Immature natural killer cell (primary cell): ENCODE results near the gene THSD4. TPM values are rescaled to one million over a fixed set of nuclear protein-coding genes. Genes with fewer than 3 reads are reported as not detected.

ENCODE experiments used
- DNase-seq, 3 donors: peaks; one replicate each; pipeline ENCODE4 v3.0.0; 2022; ENCODE audit warnings: mixed read lengths in 1 of 3
- H3K27ac Mint-ChIP-seq, 6 donors: one replicate each; pipeline ENCODE4 v1.8.0; 2020; ENCODE audit warnings: mixed read lengths in 6 of 6, mild to moderate bottlenecking in 5 of 6, inconsistent platforms in 4 of 6, moderate library complexity in 3 of 6
- H3K27me3 Mint-ChIP-seq, 3 donors: one replicate each; pipeline ENCODE4 v1.8.0; 2020 to 2021; ENCODE audit warnings: low read depth in 3 of 3, mild to moderate bottlenecking in 3 of 3, mixed read lengths in 3 of 3, moderate library complexity in 3 of 3, inconsistent platforms in 1 of 3
- H3K36me3 Mint-ChIP-seq, 3 donors: one replicate each; pipeline ENCODE4 v1.8.0; 2020; ENCODE audit warnings: mixed read lengths in 3 of 3, inconsistent platforms in 2 of 3, mild to moderate bottlenecking in 2 of 3
- H3K4me1 Mint-ChIP-seq, 2 donors: one replicate each; pipeline ENCODE4 v1.8.0; 2020; ENCODE audit warnings: inconsistent platforms in 2 of 2, mild to moderate bottlenecking in 2 of 2, mixed read lengths in 2 of 2, moderate library complexity in 1 of 2
- H3K4me3 Mint-ChIP-seq, 5 donors: one replicate each; pipeline ENCODE4 v1.8.0; 2020; ENCODE audit warnings: mild to moderate bottlenecking in 5 of 5, mixed read lengths in 5 of 5, inconsistent platforms in 3 of 5, moderate library complexity in 3 of 5
- H3K9me3 Mint-ChIP-seq, 6 donors: one replicate each; pipeline ENCODE4 v1.8.0; 2020; ENCODE audit warnings: mild to moderate bottlenecking in 6 of 6, mixed read lengths in 6 of 6, inconsistent platforms in 4 of 6, moderate library complexity in 3 of 6
- polyA plus RNA-seq, 3 donors: library from polyadenylated mRNA; unstranded; fragments of 300-500 nt; fragmentation: Illumina TruSeq; gene quantifications; one replicate each; pipeline ENCODE4 v1.2.3, GENCODE V29; 2021

The THSD4 gene
- polyA plus RNA-seq, 3 donors from 2014 or later = not detected

DNA sequence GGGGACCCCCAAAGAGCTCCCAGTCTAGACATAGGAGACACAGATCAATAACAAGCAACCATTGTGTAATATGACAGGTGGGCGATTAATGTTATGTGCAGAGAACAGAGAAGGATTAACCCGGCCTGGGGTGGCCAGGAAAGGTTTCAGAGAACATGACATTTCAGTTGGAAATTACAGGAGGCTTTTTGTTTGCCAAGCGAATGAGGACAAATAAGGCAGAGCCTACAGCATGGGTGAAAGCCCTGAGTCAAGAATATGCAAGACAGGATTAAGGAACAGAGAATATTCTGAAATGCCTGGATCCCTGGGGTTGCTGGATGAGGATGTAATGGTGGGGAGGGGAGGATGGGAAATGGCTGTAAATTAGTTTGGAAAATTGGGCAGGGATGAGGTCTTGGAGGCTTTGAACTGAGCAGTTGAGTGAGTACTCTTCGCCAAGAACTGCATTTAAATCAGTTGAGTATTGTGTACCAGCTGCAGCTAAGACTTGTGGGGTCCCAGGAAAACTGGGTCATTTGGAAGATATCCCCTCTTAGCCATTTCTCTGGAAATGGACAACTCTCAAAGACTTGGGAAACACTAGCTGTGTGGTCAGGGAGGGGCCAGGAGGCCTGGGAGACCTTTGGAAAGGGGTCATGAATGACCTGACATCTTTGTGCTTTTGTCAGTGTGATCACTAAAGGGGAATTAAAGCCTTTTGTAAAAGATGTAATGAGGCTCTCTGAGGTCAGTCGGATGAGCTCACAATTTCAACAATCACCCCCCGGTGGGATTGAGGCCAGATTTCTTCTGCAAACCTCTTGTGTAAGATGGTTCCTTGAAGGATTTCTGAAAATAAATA is 496.5 kb downstream of the THSD4 start:
- Mint-ChIP-seq H3K4me1 (no peaks in the 10 kb centered on the region), H3K36me3 (no peaks in the 10 kb centered on the region), H3K27me3 (peaks cover 0 to 16% (median 8%) of the 10 kb centered on the region in 3 donors), H3K27ac (no peak overlapping the region), H3K9me3 (no peaks in the 10 kb centered on the region), H3K4me3 (no peak overlapping the region)
- no peak for DNase-seq

DNA sequence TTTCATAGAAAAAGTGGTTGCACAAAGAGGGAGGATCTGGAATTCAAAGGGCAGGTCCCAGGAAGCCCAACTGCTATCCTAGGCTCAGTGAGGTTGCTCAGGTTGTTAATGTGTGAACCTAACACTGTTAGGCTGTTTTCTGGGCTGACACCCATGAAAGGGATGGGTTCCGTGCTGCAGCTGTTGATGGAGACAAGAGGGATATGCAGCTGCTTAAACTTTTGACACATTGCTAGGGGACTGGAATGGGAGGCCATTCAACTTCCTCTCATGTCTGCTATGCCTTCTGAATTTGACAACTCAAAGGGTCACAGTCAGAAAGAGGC is 497.1 kb downstream of the THSD4 start:
- Mint-ChIP-seq H3K9me3 (no peaks in the 10 kb centered on the region), H3K27ac (no peak overlapping the region), H3K36me3 (no peaks in the 10 kb centered on the region), H3K27me3 (peaks cover 0 to 16% (median 7%) of the 10 kb centered on the region in 3 donors), H3K4me1 (no peaks in the 10 kb centered on the region), H3K4me3 (no peak overlapping the region)
- no peak for DNase-seq

DNA sequence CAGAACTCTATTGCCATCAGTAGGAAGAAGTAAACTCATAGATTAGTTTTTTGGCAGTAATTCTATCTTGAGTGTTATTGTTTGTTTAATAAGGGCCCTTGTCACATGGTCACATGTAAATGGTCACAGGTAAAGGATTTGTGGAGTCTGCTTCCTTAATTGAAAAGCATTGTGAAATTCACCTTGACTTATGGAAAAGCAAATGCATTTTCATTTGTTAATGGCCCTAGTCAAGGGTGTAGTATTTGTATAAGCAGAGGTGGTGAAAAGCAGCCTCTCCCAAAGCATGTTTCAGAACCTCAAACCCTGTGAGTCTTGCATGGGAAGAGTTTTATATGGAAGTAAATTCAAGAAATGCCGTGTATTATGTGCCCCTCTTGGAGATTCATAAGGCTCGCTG is 497.6 kb downstream of the THSD4 start:
- H3K36me3 Mint-ChIP-seq = no peaks in the 10 kb centered on the region
- H3K27me3 Mint-ChIP-seq = peaks cover 0 to 11% (median 5%) of the 10 kb centered on the region in 3 donors
- no peaks in the 10 kb centered on the region for H3K9me3 Mint-ChIP-seq
- no peak overlapping the region for H3K27ac Mint-ChIP-seq
- no peak overlapping the region for H3K4me3 Mint-ChIP-seq
- no peak for DNase-seq
- no peaks in the 10 kb centered on the region for H3K4me1 Mint-ChIP-seq

DNA sequence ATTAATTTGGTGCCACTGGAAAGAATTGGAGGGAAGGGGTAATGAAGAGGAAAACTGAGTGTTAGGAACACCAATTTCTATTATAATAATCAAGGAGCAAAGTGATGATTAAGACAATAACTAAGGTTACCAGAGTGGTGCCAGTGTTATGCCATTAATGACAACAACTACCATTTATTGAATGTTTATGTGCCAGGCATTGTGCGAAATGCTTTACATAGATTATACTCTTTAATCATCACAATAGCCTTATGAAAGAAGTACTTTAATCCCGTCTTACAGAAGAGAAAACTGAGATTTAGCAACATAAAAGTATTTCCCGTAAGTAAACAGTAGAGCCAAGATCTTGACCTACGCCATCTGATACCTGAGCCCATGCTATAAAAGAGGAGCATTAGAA is 507.8 kb downstream of the THSD4 start:
- Mint-ChIP-seq H3K9me3 (peaks cover 0 to 5% (median 0%) of the 10 kb centered on the region in 6 donors), H3K4me3 (no peak overlapping the region), H3K36me3 (no peaks in the 10 kb centered on the region), H3K27me3 (peaks cover 3 to 10% (median 10%) of the 10 kb centered on the region in 3 donors), H3K27ac (no peak overlapping the region), H3K4me1 (no peaks in the 10 kb centered on the region)
- DNase-seq = no peak

DNA sequence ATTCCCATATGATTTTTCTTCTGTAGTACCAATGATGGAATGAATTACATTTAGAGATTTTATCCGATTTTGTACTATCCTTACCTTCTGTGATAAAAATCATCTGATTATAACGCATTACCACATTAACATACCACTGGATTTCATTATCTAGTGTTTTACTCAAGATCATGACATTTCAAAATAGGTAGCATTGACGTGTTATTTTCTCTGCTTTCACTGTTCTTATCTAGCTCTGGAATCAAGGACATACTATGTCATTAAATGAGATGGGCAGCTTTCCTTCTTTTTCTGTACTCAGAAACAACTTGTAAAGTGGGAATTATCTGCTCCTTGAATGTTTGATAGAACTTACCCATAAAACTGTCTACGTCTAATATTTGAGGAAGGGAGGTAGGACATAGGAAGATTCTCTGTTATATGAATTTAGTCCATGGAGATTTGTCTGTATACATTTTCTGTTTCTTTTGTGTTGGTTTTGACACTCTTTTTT is 511.4 kb downstream of the THSD4 start:
- Mint-ChIP-seq H3K4me1 (no peaks in the 10 kb centered on the region), H3K36me3 (no peaks in the 10 kb centered on the region), H3K27me3 (peaks cover 3 to 11% (median 10%) of the 10 kb centered on the region in 3 donors), H3K27ac (no peak overlapping the region), H3K9me3 (peaks cover 0 to 6% (median 0%) of the 10 kb centered on the region in 6 donors), H3K4me3 (no peak overlapping the region)
- DNase-seq = no peak

DNA sequence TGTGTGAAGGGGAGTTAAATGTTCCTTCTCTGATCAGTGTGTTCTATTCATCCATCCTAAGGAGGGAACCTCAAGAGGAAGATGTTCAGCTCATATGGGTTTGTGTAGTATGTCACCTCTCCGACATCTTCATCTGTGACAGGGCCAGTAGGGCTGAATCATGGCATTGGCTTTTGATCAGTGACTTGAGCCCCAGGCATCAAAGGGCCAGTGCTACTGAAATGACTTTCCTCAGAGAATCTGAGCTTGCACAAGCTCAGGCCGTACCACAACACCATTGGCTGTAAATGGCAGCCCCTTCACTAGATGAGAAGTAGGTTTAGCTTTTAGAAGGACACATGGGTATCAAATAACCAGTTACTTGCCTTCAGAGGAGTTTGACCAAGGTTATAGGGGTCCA is 511.9 kb downstream of the THSD4 start:
- Mint-ChIP-seq H3K4me1 (no peaks in the 10 kb centered on the region), H3K27ac (no peak overlapping the region), H3K36me3 (no peaks in the 10 kb centered on the region), H3K4me3 (no peak overlapping the region), H3K9me3 (peaks cover 0 to 6% (median 0%) of the 10 kb centered on the region in 6 donors), H3K27me3 (peaks cover 3 to 11% (median 11%) of the 10 kb centered on the region in 3 donors)
- no peak for DNase-seq

DNA sequence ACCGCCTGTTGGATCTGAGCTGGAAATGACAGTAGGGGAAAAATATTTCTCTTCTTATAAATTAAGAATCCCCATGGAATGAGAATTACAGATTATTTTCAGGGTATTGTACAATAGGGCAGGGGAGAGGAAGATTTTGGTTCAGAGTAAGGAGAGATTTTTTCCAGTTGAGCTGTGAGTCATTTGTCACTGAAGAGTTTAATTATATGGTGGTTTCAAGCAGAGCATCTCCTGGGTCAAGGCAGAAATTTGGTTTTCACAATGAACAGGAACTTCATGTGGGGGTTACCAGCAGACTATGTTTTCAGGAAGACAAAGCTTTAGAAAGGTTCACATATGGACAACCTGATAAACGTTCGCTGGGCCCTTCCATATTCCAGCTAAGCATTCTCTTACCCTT is 512.3 kb downstream of the THSD4 start:
- Mint-ChIP-seq H3K4me3 (no peak overlapping the region), H3K4me1 (no peaks in the 10 kb centered on the region), H3K27me3 (peaks cover 3 to 11% (median 11%) of the 10 kb centered on the region in 3 donors), H3K36me3 (no peaks in the 10 kb centered on the region), H3K9me3 (peaks cover 0 to 4% (median 0%) of the 10 kb centered on the region in 6 donors), H3K27ac (no peak overlapping the region)
- no peak for DNase-seq

DNA sequence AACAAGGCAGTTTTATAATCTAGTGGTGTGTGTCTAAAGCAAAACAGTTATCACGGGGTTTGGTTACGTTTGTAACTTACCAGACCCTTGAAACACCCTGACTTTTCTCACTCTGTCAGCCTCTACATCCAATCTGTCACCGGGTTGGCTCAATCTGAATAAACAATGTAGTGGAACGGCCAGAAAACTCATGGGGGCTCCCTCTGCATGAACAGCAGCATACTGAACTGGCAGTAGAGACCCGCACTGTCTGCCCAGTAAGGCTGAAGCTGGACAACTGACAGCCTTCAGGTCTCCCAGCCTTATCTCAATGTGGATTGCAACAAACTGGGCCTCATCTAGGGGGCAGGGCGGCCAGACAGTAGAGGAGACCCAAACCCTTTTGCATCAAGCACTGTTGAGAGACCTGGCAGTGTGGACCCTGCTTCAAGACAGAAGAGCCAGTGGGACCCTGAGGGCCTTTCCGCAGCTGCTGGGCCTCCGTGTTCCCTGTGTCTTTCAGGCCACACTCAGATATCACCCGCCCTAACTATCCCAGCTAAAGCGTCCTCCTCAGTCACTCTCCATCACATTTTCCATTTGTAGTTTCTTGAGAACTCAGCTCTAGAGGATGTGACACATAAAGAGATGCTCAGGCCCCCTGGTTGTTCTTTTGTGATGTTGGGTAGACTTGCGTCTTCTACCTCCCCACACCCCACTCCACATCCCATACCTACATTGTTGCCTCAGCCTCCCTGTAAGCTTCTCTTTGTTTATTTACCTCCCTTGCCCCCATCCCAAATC is 513.9 kb downstream of the THSD4 start:
- Mint-ChIP-seq H3K4me1 (no peaks in the 10 kb centered on the region), H3K27me3 (peaks cover 0 to 7% (median 5%) of the 10 kb centered on the region in 3 donors), H3K27ac (no peak overlapping the region), H3K9me3 (peaks cover 0 to 1% (median 0%) of the 10 kb centered on the region in 6 donors), H3K4me3 (no peak overlapping the region), H3K36me3 (no peaks in the 10 kb centered on the region)
- DNase-seq = no peak

DNA sequence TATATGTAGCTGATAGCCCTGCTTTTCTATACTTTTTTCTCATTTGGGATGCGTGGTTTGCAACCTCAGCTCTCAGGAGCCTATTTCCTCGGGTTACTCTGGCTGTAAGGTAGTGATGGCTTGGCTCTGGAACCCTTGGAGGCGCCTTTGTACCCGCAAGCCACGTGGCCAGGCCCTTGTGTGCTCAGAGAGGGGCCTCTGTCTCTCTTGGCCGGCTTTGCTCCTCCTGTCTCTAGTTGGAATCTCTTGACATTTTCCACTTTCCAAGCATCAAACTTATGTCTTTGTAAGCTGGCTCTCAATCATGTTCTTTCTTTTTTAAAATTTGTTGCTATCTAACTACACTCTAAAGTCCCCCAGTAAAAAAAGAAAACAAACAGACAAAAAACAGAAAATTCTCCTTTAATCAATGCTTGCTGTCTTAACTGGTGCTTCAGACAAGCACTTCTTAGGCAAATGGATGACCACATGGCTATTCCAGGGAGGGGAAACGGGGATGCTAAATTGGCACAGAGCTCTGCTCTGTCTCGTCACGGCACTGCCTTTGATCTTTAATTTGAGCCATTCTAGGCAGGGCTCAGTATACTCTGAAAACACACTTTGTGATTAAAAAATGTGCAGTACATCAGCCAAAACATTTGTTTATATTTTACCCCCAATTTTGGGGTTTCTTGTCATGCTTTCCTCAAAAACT is 514.7 kb downstream of the THSD4 start:
- Mint-ChIP-seq H3K4me1 (no peaks in the 10 kb centered on the region), H3K9me3 (peaks cover 0 to 1% (median 0%) of the 10 kb centered on the region in 6 donors), H3K4me3 (no peak overlapping the region), H3K36me3 (no peaks in the 10 kb centered on the region), H3K27me3 (peaks cover 0 to 7% (median 2%) of the 10 kb centered on the region in 3 donors), H3K27ac (no peak overlapping the region)
- no peak for DNase-seq

DNA sequence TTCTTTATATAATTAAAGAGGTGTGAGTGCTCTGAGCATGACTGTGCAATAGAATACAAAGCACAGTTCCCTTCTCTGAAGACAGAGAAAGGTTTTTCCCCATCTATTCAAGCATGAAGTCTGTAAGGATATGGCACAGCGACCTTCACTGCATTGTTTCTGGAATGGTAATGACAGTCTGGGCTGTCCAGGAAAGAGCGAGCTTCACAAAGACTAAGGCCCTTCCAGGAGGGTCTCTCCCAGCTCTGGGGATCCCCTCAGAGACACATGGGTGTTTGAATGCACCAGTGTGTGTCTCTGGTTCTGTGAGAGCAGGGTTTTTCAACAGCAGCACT is 515.2 kb downstream of the THSD4 start:
- H3K27me3 Mint-ChIP-seq = peaks cover 0 to 11% (median 2%) of the 10 kb centered on the region in 3 donors
- no peaks in the 10 kb centered on the region for H3K4me1 Mint-ChIP-seq
- H3K27ac Mint-ChIP-seq = no peak overlapping the region

DNA sequence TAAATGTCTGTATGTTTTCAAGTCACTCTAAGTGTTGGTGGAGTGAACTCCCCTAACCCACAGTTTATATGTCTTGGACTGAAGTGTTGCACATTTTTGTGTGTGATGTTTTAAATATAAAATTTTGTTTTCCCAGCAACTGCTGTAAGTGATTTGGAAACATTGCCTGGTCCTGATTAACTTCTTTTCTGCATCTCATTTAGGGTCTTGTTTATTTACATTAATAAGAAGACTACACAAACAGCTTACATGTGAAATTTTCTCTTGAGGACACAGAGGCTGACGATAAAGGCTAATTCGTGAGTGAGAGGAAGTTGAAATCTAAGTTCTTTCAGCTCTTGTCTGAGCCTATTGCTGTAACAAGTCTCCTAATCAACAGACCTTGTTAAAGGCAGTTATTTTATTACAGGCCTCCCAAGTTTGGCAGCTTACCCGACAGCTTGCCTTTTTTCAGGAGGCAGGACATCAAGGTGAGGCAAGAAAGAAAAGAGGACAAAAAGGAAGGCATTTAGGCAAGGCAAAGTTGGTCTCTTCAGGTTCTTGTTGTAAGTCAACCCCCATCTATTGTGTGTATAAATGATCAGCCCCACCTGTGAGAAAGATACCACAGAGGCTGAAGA is 517.4 kb downstream of the THSD4 start:
- H3K9me3 Mint-ChIP-seq = peaks cover 0 to 3% (median 0%) of the 10 kb centered on the region in 6 donors
- peaks cover 2 to 16% (median 2%) of the 10 kb centered on the region in 3 donors for H3K27me3 Mint-ChIP-seq
- no peak for DNase-seq
- no peak overlapping the region for H3K4me3 Mint-ChIP-seq
- H3K36me3 Mint-ChIP-seq = no peaks in the 10 kb centered on the region
- H3K4me1 Mint-ChIP-seq = no peaks in the 10 kb centered on the region
- no peak overlapping the region for H3K27ac Mint-ChIP-seq

More for the DNA sequence above, 515.2 kb downstream of the THSD4 start:
- no peaks in the 10 kb centered on the region for H3K36me3 Mint-ChIP-seq
- H3K4me3 Mint-ChIP-seq = no peak overlapping the region
- H3K9me3 Mint-ChIP-seq = peaks cover 0 to 2% (median 0%) of the 10 kb centered on the region in 6 donors
- no peak for DNase-seq

DNA sequence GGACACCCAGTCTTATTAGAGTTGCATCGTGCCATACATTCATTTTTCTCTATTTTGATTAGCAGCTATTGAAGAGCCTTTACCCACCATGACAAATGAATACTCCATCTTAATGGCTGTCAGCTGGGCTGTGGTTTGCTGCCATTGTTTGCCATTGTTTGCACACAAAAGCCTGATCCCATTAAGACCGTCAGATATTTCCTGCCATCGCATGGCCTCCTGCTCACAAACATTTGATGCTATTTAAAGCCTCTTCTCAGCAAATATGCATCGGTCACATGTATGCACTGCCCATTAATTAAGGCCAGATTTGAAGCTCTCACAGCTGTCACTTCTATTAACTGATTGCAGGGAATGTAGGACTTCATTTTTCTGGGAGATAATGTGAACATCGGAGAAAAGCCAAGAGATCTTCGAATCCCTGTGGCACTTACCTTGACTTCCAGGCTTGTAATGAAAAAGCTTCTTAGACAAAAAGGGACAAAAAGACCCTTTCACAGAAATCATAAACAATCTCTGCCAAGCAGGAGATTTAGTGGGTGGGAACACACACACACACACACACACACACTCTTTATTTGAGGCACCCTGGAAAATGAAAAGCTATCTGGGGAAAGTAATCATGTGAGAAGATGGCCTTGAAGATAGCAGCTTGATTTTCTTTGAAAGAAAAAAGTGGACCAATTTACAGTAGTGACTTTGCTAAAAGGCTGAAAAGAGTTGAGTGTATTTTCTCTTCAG is 519.7 kb downstream of the THSD4 start:
- peaks cover 2 to 12% (median 2%) of the 10 kb centered on the region in 3 donors for H3K27me3 Mint-ChIP-seq
- peaks cover 0 to 2% (median 0%) of the 10 kb centered on the region in 6 donors for H3K9me3 Mint-ChIP-seq
- no peak overlapping the region for H3K27ac Mint-ChIP-seq
- H3K36me3 Mint-ChIP-seq = no peaks in the 10 kb centered on the region
- no peak for DNase-seq
- no peak overlapping the region for H3K4me3 Mint-ChIP-seq
- H3K4me1 Mint-ChIP-seq = no peaks in the 10 kb centered on the region

DNA sequence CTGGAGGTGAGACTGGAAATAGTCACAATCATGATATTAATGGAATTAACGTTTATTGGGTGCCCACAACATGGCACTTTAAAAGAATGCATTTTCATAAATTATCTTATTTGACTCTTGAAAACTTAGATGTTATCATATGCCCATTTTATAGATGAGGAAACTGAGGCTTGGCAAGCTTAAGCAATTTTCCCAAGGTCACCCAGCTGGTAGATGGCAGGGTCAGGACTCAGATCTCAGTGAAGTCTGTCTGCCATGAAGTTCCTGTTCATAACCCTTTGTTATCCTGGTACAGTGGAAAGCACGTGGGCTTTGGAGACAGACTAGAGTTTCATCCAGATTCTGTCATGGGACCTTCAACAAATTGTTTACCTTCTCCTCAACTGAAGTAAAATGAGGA is 520.5 kb downstream of the THSD4 start:
- H3K27me3 Mint-ChIP-seq = peaks cover 2 to 12% (median 2%) of the 10 kb centered on the region in 3 donors
- H3K4me1 Mint-ChIP-seq = no peaks in the 10 kb centered on the region
- DNase-seq = no peak
- no peak overlapping the region for H3K27ac Mint-ChIP-seq
- H3K36me3 Mint-ChIP-seq = no peaks in the 10 kb centered on the region
- H3K9me3 Mint-ChIP-seq = peaks cover 0 to 1% (median 0%) of the 10 kb centered on the region in 6 donors
- H3K4me3 Mint-ChIP-seq = no peak overlapping the region
